AG04449 (cell line): ENCODE data around the gene STK11.

Experiments
- CTCF ChIA-PET: fragments of 350-600 bp; formaldehyde crosslinking; extraction: SDS; loops from one replicate; lab custom pipeline; 2021; ENCODE audit warnings: antibody characterized with exemption; lab: Yijun Ruan, JAX
- POLR2A ChIA-PET: fragments of 400-600, 350-600 bp; formaldehyde crosslinking; extraction: SDS; loops from one replicate; lab custom pipeline; 2020; ENCODE audit warnings: antibody characterized with exemption, inconsistent platforms; lab: Yijun Ruan, JAX
- DNase-seq: peaks from one replicate; pipeline ENCODE4 v3.0.0-alpha.2; 2010; ENCODE audit warnings: low read depth, low spot score
- H3K4me3 ChIP-seq: 2 replicates; pipeline ENCODE4 v1.5.1; 2011; ENCODE audit warnings: low read depth, mild to moderate bottlenecking, control low read depth, low read length
- CTCF ChIP-seq: IDR thresholded peaks from one replicate; pipeline ENCODE4 v1.5.1; 2011; ENCODE audit warnings: mild to moderate bottlenecking, moderate library complexity, low read length, control low read depth, inconsistent platforms; ENCODE audit not compliant: insufficient read depth; ENCODE audit errors: missing control alignments

Gene STK11

GRCh38 chr19:1270213-1270853 lies 64.8 kb downstream of the STK11 start:
- ChIA-PET CTCF (interaction anchor here (1.7 to 11.8 kb wide), 5 partner anchors 9 to 28 kb away, joined by 5 to 626 read pairs (median 46); partner anchors contain the start of gene ATP5F1D), POLR2A (interaction anchor here (1.7 kb wide), 3 partner anchors 11 to 29 kb away, joined by 13 to 90 read pairs (median 36); partner anchors contain the start of gene ATP5F1D)
- no peak for TF ChIP-seq CTCF
- H3K4me3 ChIP-seq, result peak overlapping the region; percentile 82
- no peak for DNase-seq

- H3K4me3 ChIP-seq, result peak overlapping the region; percentile 82
- ChIA-PET CTCF (interaction anchor here (0.6 to 4.3 kb wide), 3 partner anchors 9 to 30 kb away, joined by 3 to 46 read pairs (median 8); no protein-coding TSS in a partner anchor), POLR2A (interaction anchor here (1.1 kb wide), 1 partner anchor 18 kb away, joined by 3 read pairs; no protein-coding TSS in a partner anchor)
- no peak for DNase-seq
- no peak for TF ChIP-seq CTCF
Measured at GRCh38 chr19:1270854-1271527, 65.4 kb downstream of the STK11 start.

- POLR2A ChIA-PET, result interaction anchor here (1.0 to 1.2 kb wide), 3 partner anchors 19 to 27 kb away, joined by 3 to 5 read pairs (median 3); no protein-coding TSS in a partner anchor
- peak overlapping the region; percentile 82 for H3K4me3 ChIP-seq
- TF ChIP-seq CTCF, result no peak
- no peak for DNase-seq
- CTCF ChIA-PET, result interaction anchor here (0.6 to 4.3 kb wide), 4 partner anchors 8 to 31 kb away, joined by 3 to 46 read pairs (median 8); partner anchors contain the start of gene ATP5F1D
Measured at GRCh38 chr19:1271528-1272422, 66.2 kb downstream of the STK11 start.

GRCh38 chr19:1272423-1273262 lies 67.1 kb downstream of the STK11 start:
- H3K4me3 ChIP-seq, result no peak overlapping the region
- no peak for TF ChIP-seq CTCF
- DNase-seq, result no peak
- CTCF ChIA-PET, result interaction anchor here (1.6 to 4.3 kb wide), 4 partner anchors 7 to 164 kb away, joined by 8 to 46 read pairs (median 10); partner anchors contain the start of gene ATP5F1D
- POLR2A ChIA-PET, result interaction anchor here (0.8 to 1.7 kb wide), 6 partner anchors 14 to 28 kb away, joined by 3 to 12 read pairs (median 4); no protein-coding TSS in a partner anchor

GRCh38 chr19:1273263-1274041 lies 67.9 kb downstream of the STK11 start:
- no peak overlapping the region for H3K4me3 ChIP-seq
- TF ChIP-seq CTCF, result no peak
- ChIA-PET CTCF (interaction anchor here (0.6 to 4.3 kb wide), 5 partner anchors 29 to 198 kb away, joined by 3 to 46 read pairs (median 9); partner anchors contain the start of gene ATP5F1D), POLR2A (interaction anchor here (0.8 to 2.5 kb wide), 5 partner anchors 7 to 29 kb away, joined by 3 to 12 read pairs (median 9); no protein-coding TSS in a partner anchor)
- DNase-seq, result no peak
